ENCODE data around the gene WDR33. TPM values are rescaled to one million over a fixed set of nuclear protein-coding genes. Genes with fewer than 3 reads are reported as not detected.
A peak's percentile ranks its signal among the peaks of the same experiment; 100 is the strongest.
"Not testable (repeated sequence)": the region's sequence is repeated elsewhere in the genome, so short reads cannot be mapped to it uniquely, and the experiment has no call there.

Gene WDR33
- total and polyA plus RNA-seq, 2 donors from 2014 or later = 19.8 to 60.2 TPM

GRCh38 chr2:127811397-127812321 is 688 bp upstream of the WDR33 start:
- intact Hi-C loops (cut with DNase I) = no loop called here
- no peak for FAIRE-seq

GRCh38 chr2:127810156-127810618 is 784 bp downstream of the WDR33 start:
- H3K9ac ChIP-seq (ENCODE audit: low read length in 3 of 3) = peak overlapping the region; percentile 89 to 99 (median 97)
- TF ChIP-seq, protein P1, sequence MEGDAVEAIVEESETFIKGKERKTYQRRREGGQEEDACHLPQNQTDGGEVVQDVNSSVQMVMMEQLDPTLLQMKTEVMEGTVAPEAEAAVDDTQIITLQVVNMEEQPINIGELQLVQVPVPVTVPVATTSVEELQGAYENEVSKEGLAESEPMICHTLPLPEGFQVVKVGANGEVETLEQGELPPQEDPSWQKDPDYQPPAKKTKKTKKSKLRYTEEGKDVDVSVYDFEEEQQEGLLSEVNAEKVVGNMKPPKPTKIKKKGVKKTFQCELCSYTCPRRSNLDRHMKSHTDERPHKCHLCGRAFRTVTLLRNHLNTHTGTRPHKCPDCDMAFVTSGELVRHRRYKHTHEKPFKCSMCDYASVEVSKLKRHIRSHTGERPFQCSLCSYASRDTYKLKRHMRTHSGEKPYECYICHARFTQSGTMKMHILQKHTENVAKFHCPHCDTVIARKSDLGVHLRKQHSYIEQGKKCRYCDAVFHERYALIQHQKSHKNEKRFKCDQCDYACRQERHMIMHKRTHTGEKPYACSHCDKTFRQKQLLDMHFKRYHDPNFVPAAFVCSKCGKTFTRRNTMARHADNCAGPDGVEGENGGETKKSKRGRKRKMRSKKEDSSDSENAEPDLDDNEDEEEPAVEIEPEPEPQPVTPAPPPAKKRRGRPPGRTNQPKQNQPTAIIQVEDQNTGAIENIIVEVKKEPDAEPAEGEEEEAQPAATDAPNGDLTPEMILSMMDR (IDR thresholded peaks at IDR 0.05; ENCODE audit: borderline replicate concordance, extremely low read depth, insufficient read depth) = no peak
- H3K9me3 ChIP-seq (ENCODE audit: control insufficient read depth in 2 of 3, insufficient read depth in 1 of 3, low read length in 3 of 3) = no peaks in the 10 kb centered on the region
- no peaks in the 10 kb centered on the region for H3K36me3 ChIP-seq (ENCODE audit: control insufficient read depth in 2 of 3, insufficient read depth in 3 of 3, low read length in 3 of 3)
- H3K4me3 ChIP-seq (ENCODE audit: low read length in 3 of 3) = peak overlapping the region; percentile 86 to 100 (median 100)
- no peaks in the 10 kb centered on the region for H3K27me3 ChIP-seq (ENCODE audit: control insufficient read depth, insufficient read depth, low read length)
- DNase-seq = peak in 3 of 5 donors; percentile 23 to 78 (median 69)
- H3K27ac ChIP-seq (ENCODE audit: low read depth in 2 of 2, low read length in 2 of 2) = peak overlapping the region; percentile 89 to 95
- peaks cover 2 to 6% (median 5%) of the 10 kb centered on the region in 3 donors for H3K4me1 ChIP-seq (ENCODE audit: control insufficient read depth in 2 of 3, insufficient read depth in 2 of 3, low read depth in 1 of 3, low read length in 3 of 3)
- FAIRE-seq = no peak
- intact Hi-C loops (cut with DNase I) = no loop called here

More at GRCh38 chr2:127811397-127812321, 688 bp upstream of the WDR33 start:
- TF ChIP-seq, protein P1 (IDR thresholded peaks at IDR 0.05; ENCODE audit: borderline replicate concordance, extremely low read depth, insufficient read depth) = no peak
- Histone ChIP-seq H3K27me3 (ENCODE audit: control insufficient read depth, insufficient read depth, low read length) (no peaks in the 10 kb centered on the region), H3K9ac (ENCODE audit: low read length in 3 of 3) (peak overlapping the region; percentile 62 to 99 (median 89)), H3K36me3 (ENCODE audit: control insufficient read depth in 2 of 3, insufficient read depth in 3 of 3, low read length in 3 of 3) (no peaks in the 10 kb centered on the region), H3K9me3 (ENCODE audit: control insufficient read depth in 2 of 3, insufficient read depth in 1 of 3, low read length in 3 of 3) (no peaks in the 10 kb centered on the region), H3K4me1 (ENCODE audit: control insufficient read depth in 2 of 3, insufficient read depth in 2 of 3, low read depth in 1 of 3, low read length in 3 of 3) (peaks cover 0 to 5% (median 2%) of the 10 kb centered on the region in 3 donors), H3K4me3 (ENCODE audit: low read length in 3 of 3) (peak overlapping the region; percentile 86 to 100 (median 100)), H3K27ac (ENCODE audit: low read depth in 2 of 2, low read length in 2 of 2) (peak overlapping the region; percentile 89 to 95)
- DNase-seq = peak in 1 of 5 donors; percentile 75

DNA sequence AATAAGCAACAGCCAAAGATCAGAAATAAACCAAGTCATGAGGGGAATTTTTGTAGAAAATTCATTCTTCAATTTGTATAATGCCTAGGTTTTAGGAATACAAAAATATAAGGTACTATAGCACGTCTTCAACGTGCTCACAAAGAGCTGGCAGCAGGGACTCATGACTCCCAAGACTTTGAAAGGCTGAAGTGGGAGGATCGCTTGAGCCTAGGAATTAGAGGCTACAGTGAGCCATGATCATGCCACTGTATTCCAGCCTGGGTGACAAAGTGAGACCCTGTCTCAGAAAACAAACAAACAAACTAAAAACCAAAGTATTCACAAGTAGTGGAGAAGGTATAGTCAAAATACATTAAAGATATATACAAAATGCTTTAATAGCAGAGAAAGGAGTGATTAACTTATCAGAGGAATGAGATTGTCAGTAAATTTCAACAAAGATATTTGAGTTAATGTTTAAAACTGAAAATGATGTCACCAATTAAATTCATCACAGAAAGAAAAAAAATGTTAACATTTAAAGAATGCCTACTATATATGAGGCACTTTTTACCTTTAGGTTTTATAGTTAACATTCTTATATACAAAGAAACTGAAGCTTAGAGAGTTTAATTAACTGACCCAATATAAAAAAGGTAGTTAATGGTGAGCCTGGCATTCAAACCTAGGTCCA is 3.2 kb downstream of the WDR33 start:
- H3K4me1 ChIP-seq (ENCODE audit: control insufficient read depth in 2 of 3, insufficient read depth in 2 of 3, low read depth in 1 of 3, low read length in 3 of 3) = peaks cover 2 to 6% (median 5%) of the 10 kb centered on the region in 3 donors

DNA sequence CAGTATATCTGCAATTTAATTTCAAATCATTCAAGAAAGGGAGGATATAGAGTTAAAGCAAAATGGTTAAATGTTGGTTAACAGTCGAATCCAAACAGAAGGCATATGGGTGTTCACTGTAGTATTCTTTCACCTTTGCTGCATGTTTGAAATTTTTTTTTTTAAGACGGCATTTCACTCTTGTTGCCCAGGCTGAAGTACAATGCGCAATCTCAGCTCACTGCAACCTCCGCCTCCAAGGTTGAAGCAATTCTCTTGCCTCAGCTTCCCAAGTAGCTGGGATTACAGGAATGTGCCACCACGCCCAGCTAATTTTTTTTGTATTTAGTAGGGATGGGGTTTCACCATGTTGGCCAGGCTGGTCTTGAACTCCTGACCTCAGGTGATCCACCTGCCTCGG is 4.1 kb downstream of the WDR33 start:
- H3K4me1 ChIP-seq (ENCODE audit: control insufficient read depth in 2 of 3, insufficient read depth in 2 of 3, low read depth in 1 of 3, low read length in 3 of 3); intact Hi-C loops (cut with DNase I); H3K9me3 ChIP-seq (ENCODE audit: control insufficient read depth in 2 of 3, insufficient read depth in 1 of 3, low read length in 3 of 3); H3K27ac ChIP-seq (ENCODE audit: low read depth in 2 of 2, low read length in 2 of 2); H3K9ac ChIP-seq (ENCODE audit: low read length in 3 of 3); H3K27me3 ChIP-seq (ENCODE audit: control insufficient read depth, insufficient read depth, low read length); DNase-seq; FAIRE-seq; H3K4me3 ChIP-seq (ENCODE audit: low read length in 3 of 3); H3K36me3 ChIP-seq (ENCODE audit: control insufficient read depth in 2 of 3, insufficient read depth in 3 of 3, low read length in 3 of 3): not testable (repeated sequence)

More for the DNA sequence above, 3.2 kb downstream of the WDR33 start:
- Histone ChIP-seq H3K36me3 (ENCODE audit: control insufficient read depth in 2 of 3, insufficient read depth in 3 of 3, low read length in 3 of 3) (no peaks in the 10 kb centered on the region), H3K27ac (ENCODE audit: low read depth in 2 of 2, low read length in 2 of 2) (no peak overlapping the region), H3K9me3 (ENCODE audit: control insufficient read depth in 2 of 3, insufficient read depth in 1 of 3, low read length in 3 of 3) (no peaks in the 10 kb centered on the region), H3K27me3 (ENCODE audit: control insufficient read depth, insufficient read depth, low read length) (no peaks in the 10 kb centered on the region), H3K9ac (ENCODE audit: low read length in 3 of 3) (no peak overlapping the region), H3K4me3 (ENCODE audit: low read length in 3 of 3) (no peak overlapping the region)
- FAIRE-seq = no peak
- intact Hi-C loops (cut with DNase I) = no loop called here
- DNase-seq = no peak
- TF ChIP-seq, protein P1 (IDR thresholded peaks at IDR 0.05; ENCODE audit: borderline replicate concordance, extremely low read depth, insufficient read depth) = no peak
